SK-N-MC (cell line): Measurements from ENCODE around the gene KCNAB1.

ENCODE experiments used
- EZH2 ChIP-seq: fragments of 200-600 bp; sonication (generic); IDR thresholded peaks from one replicate; pipeline ENCODE4 v1.6.1; 2017; ENCODE audit warnings: antibody characterized with exemption
- FOXP2 ChIP-seq: optimal IDR thresholded peaks from 2 replicates; pipeline ENCODE3; 2011; ENCODE audit warnings: mild to moderate bottlenecking, moderate library complexity; ENCODE audit not compliant: insufficient read depth; ENCODE audit errors: extremely low read length, control extremely low read depth
- POLR2AphosphoS5 ChIP-seq: IDR thresholded peaks from 2 replicates; pipeline ENCODE4 v1.6.1; 2012; ENCODE audit warnings: mild to moderate bottlenecking, low read depth, low read length, borderline replicate concordance

GRCh38 chr3:156344215-156344614 is 223.8 kb downstream of the KCNAB1 start:
- TF ChIP-seq EZH2 (no peak), POLR2AphosphoS5 (no peak), FOXP2 (no peak)
